ENCODE data around the gene COLEC11.
"Not testable (repeated sequence)": the region's sequence is repeated elsewhere in the genome, so short reads cannot be mapped to it uniquely, and the experiment has no call there.

The COLEC11 gene

DNA sequence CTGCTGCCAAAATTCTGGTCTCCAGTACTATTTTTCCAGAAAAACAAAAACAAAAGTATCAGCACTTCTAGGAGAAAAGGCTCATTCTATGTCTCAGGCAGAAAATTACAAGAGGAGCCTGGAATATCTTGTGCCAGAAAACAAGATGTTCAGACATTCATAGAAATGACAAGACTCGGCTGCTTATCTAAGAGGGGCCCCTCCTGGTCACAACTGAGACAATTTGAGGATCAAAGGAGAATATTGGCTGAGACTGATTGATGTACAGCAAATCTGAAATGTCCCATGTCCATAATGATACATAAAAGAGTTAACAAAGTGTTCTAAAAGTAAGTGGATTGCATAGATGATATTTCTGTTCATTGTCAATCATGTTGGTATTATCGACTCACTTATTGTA, 22.3 kb upstream of the COLEC11 start:
- FAIRE-seq (no peak), DNase-seq (ENCODE audit: insufficient read length) (no peak)
- TF ChIP-seq POLR2A (IDR thresholded peaks at IDR 0.05; ENCODE audit: low read depth, low read length) (no peak), POLR2AphosphoS5 (IDR thresholded peaks at IDR 0.05; ENCODE audit: low read depth, low read length) (no peak), TAF1 (IDR thresholded peaks at IDR 0.05; ENCODE audit: borderline replicate concordance, low read depth, low read length) (no peak)

DNA sequence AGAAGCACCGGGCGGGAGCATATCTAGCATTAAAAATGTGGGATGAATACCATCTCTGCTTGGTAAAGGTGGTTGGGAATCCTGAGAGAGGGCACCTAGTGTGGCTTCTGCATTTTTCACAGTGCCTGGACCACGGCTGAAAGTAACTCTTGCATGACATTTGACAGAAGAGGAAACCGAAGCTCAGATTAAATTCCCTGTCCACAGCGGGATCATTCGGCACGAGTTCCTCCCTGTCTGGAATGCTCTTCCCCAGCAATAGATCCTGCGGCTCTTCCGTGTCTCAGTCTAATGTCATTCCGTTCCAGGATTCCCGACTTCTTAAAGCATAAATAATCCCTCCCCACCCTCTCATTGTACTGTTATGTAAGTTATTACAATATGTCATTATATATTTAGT, 20.8 kb upstream of the COLEC11 start:
- TF ChIP-seq TAF1 (IDR thresholded peaks at IDR 0.05; ENCODE audit: borderline replicate concordance, low read depth, low read length) (no peak), POLR2AphosphoS5 (IDR thresholded peaks at IDR 0.05; ENCODE audit: low read depth, low read length) (no peak), POLR2A (IDR thresholded peaks at IDR 0.05; ENCODE audit: low read depth, low read length) (no peak)
- FAIRE-seq (no peak), DNase-seq (ENCODE audit: insufficient read length) (no peak)

DNA sequence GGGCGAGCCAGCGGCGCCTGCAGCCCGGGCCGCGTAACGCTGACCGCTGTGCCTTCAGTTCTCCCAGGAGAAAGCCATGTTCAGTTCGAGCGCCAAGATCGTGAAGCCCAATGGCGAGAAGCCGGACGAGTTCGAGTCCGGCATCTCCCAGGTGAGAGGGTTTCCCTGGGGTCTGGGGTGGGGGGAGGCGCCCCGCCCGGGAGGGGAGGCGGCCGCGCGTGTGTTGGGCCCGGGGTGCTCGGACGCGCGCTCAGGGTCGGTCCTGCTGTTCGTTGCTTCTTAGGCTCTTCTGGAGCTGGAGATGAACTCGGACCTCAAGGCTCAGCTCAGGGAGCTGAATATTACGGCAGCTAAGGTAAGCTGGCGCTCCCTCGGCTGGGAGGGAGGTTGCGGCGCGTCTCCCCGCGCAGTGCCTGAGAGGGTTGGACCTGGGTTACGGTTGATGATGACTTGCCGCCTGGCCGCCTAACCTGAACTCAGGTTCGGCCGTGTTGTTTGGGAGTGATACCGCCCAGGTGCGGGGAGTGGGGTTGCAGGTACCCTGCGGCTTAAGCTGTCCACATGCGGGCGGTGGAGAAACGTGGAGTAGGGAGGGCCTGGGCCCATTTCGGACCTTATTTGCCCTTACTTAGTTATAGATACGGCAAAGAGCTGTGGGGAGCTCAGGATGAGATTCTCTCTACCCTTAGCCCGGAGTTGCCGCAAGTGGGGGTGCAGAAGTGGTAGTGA, 19.2 kb upstream of the COLEC11 start:
- DNase-seq (ENCODE audit: insufficient read length) = no peak
- TF ChIP-seq TAF1 (IDR thresholded peaks at IDR 0.05; ENCODE audit: borderline replicate concordance, low read depth, low read length) (no peak), POLR2AphosphoS5 (IDR thresholded peaks at IDR 0.05; ENCODE audit: low read depth, low read length) (no peak), POLR2A (IDR thresholded peaks at IDR 0.05; ENCODE audit: low read depth, low read length) (no peak)
- no peak for FAIRE-seq

DNA sequence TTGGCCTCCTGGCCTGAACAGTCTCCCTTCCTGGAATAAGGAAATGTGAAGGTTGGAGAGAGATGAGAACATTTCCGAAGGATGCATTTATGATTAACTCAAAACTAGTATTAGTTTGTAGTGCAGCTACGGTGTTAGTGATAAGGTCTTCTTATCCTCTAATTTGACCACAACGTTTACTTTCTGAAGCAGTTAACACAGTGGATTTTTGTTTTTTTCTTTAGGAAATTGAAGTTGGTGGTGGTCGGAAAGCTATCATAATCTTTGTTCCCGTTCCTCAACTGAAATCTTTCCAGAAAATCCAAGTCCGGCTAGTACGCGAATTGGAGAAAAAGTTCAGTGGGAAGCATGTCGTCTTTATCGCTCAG, 18.7 kb upstream of the COLEC11 start:
- not testable (repeated sequence) for FAIRE-seq

DNA sequence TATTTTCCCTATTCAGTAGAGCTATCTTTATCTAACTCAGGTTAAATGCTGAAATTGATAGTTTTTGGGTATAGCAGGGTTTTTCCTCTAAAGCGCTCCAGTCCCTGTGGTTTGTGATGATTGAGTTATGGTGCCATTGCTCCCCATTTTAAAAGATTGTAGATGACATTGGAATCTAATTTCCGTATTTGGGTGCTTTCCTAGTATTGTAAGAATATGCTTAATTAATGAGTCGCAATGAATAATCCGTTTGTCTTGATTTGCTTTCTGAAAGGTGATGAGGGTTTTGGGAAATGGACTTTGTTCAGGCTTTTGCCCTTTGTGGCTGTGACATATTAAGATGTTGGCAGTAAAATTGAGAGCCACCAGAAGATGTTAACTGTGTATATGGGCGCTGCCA, 15.9 kb upstream of the COLEC11 start:
- FAIRE-seq (no peak), DNase-seq (ENCODE audit: insufficient read length) (no peak)
- TF ChIP-seq TAF1 (IDR thresholded peaks at IDR 0.05; ENCODE audit: borderline replicate concordance, low read depth, low read length) (no peak), POLR2AphosphoS5 (IDR thresholded peaks at IDR 0.05; ENCODE audit: low read depth, low read length) (no peak), POLR2A (IDR thresholded peaks at IDR 0.05; ENCODE audit: low read depth, low read length) (no peak)

More for the DNA sequence above, 18.7 kb upstream of the COLEC11 start:
- not testable (repeated sequence) for DNase-seq (ENCODE audit: insufficient read length)

DNA sequence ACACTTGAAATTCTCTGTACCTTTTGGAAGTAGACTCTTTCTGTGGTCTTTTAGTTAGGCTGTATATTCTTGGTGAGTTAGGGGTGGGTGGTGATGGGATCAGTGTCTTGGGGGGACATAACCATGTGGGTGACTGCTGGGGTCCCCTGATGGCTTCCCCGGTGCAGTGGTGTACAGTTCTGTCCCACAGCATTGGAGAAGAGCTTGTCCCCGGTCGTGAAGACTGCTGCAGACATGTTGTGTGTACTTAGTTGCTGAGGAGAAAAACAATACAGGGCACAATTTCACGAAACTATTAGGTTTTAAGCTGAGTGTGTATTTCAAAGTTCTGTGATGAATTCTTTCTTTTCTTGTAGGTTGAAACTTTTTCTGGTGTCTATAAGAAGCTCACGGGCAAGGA, 14.5 kb upstream of the COLEC11 start:
- FAIRE-seq = no peak
- no peak for DNase-seq (ENCODE audit: insufficient read length)
- no peak for TF ChIP-seq TAF1 (IDR thresholded peaks at IDR 0.05; ENCODE audit: borderline replicate concordance, low read depth, low read length)
- TF ChIP-seq POLR2AphosphoS5 (IDR thresholded peaks at IDR 0.05; ENCODE audit: low read depth, low read length) = peak; percentile 32; the same call in 1 of the 2 replicates
- TF ChIP-seq POLR2A (IDR thresholded peaks at IDR 0.05; ENCODE audit: low read depth, low read length) = no peak

DNA sequence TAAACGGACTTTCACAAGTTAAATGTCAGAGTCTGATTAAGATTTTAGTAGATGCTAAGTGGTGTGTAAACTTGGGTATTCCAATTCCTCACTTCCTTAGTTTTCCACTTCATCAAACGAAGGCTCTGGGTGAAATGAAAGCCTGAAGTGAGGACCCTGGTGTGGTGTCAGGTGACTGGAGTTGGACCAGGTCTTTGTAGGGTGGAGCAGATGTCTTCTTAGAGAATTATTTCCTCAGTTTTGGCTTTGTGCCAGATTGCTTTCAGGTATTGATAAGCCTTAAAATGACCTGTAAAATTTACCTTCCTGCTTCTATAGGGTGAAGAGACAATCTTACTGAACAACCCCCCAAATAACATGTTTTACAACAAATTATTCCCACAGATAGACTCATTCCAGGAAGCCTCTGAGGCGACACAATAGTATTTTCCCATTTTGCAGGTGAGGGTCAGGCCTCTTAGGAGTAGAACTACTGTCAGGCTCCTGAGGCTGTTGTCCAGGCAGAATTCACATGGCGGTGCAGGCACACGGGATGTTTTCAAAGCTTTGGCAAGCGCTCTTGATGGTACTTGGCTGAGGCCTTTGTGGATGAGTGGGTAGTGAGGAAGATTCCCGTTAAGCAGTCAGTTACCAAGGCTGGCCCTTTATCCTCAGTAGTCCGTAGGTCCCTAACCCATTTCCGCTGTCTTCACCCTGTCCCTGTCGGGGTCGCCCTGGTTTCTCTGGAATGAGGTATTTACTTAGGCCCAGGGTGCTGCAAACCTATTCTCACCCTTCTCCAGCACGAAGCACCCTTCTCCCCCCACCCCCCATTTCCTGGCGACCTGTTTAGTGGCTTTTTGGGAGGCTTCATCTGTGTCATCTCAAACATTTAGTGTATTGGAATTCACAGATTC, 13.3 kb upstream of the COLEC11 start:
- TF ChIP-seq POLR2AphosphoS5 (IDR thresholded peaks at IDR 0.05; ENCODE audit: low read depth, low read length) (peak; percentile 87), POLR2A (IDR thresholded peaks at IDR 0.05; ENCODE audit: low read depth, low read length) (peak; percentile 51), TAF1 (IDR thresholded peaks at IDR 0.05; ENCODE audit: borderline replicate concordance, low read depth, low read length) (no peak)
- FAIRE-seq (no peak), DNase-seq (ENCODE audit: insufficient read length) (no peak)

DNA sequence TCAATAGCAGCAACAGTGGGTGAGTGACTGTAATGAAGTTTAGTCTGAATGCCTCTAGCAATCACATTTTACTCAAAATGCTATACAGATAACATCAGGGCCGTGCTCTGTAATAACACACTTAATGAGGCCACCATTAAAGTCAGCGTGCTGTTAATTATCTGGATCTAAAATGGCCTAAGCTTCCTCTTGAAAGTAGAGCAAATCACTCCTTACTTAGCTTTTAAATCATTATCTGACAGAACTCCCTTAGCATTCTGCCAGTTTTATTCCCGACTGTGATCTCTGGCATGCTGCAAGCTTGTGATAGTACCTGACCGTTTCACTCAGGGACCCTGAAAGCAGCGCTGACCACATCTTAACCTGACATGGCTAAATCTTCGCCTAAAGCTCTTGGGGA, 10.8 kb upstream of the COLEC11 start:
- FAIRE-seq (no peak), DNase-seq (ENCODE audit: insufficient read length) (no peak)
- TF ChIP-seq POLR2AphosphoS5 (IDR thresholded peaks at IDR 0.05; ENCODE audit: low read depth, low read length) = no peak
- TF ChIP-seq TAF1 (IDR thresholded peaks at IDR 0.05; ENCODE audit: borderline replicate concordance, low read depth, low read length) = no peak
- no peak for TF ChIP-seq POLR2A (IDR thresholded peaks at IDR 0.05; ENCODE audit: low read depth, low read length)

DNA sequence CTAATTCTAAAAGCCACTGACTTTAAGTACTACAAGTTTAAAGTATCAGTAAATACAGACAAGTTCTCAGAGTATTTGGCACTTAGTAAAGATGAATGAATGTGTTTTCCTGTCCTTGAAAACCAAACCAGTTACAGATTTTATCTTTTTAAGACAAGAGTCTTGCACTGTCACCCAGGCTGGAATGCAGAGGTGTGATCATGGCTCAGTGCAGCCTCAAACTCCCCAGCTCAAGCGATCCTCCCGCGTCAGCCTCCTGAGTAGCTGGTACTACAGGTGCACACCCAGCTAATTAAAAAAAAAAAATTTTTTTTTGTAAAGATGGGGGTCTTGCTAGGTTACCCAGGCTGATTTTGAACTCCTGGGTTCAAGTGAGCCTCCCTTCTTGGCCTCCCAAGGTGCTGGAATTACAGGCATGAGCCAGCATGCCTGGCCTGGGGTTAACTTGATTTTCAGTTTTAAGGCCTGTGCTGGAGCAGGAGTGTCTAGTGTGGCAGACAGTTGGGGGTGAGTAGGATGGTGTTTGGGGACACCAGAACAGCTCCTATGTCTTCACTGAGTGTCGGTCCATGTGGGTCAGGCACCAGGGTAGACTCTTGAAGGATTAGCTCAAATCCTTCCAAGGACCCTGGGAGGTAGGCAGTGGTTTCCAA, 10.2 kb upstream of the COLEC11 start:
- no peak for FAIRE-seq
- TF ChIP-seq POLR2AphosphoS5 (IDR thresholded peaks at IDR 0.05; ENCODE audit: low read depth, low read length) (no peak), POLR2A (IDR thresholded peaks at IDR 0.05; ENCODE audit: low read depth, low read length) (no peak)
- DNase-seq (ENCODE audit: insufficient read length) = no peak

DNA sequence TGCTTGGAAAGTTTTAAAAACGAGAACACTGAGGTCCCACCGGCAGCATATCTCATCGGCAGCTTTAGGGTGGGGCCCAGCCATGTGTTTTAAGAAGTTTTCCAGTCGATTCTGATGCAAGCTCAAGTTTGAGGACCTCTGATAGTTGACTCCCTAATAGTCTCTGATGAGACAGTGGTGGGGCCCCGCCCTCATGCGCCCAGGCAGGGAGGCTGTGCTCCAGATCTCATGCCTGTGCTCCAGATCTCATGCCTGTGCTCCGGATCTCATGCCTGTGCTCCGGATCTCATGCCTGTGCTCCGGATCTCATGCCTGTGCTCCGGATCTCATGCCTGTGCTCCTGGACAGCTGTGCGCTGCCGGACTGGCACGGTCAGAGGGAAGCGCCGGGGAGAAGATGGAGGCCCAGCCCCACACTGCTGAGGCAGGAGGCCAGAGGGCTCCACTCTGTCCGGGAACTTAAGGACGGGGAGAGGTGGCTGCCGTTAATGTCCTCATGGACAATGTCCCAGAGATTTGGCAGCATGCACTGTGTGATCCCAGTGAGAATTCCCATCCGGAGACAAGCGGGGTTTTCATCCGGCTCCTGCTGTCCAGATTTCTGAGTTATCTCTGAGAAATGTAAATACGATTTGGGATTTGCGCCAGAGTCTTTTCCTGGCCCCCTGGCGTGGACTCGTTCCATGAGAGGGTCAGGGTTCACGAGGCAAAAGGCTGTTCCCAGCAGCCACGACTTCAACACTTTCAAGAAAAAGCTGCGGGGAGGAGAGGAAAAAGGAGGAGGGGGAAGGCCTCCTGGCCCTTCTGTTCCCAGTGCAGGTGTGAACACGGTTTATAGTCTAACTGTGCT, 9.4 kb upstream of the COLEC11 start:
- FAIRE-seq = no peak
- TF ChIP-seq TAF1 (IDR thresholded peaks at IDR 0.05; ENCODE audit: borderline replicate concordance, low read depth, low read length) (no peak), POLR2A (IDR thresholded peaks at IDR 0.05; ENCODE audit: low read depth, low read length) (no peak), POLR2AphosphoS5 (IDR thresholded peaks at IDR 0.05; ENCODE audit: low read depth, low read length) (no peak)
- no peak for DNase-seq (ENCODE audit: insufficient read length)

DNA sequence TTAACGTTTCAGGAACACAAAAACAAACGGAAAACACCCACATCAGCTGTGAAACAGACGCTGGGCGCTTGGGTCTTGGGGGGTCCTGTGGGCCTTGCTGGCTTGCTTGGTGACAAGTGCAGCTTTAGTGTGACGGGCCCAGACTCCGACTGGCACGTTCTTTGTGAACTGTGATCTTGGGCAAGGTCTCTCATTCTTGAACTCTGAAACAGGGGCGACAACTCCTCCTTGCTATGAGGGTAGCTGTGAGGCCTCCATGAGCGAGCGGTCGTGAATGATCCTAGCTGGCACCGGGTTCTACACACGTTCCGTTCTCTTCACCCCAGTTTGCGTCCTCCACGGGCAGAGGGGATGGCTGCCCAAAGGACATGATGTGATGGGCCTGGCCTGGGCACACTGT, 8.7 kb upstream of the COLEC11 start:
- TF ChIP-seq POLR2A (IDR thresholded peaks at IDR 0.05; ENCODE audit: low read depth, low read length) (no peak), TAF1 (IDR thresholded peaks at IDR 0.05; ENCODE audit: borderline replicate concordance, low read depth, low read length) (no peak), POLR2AphosphoS5 (IDR thresholded peaks at IDR 0.05; ENCODE audit: low read depth, low read length) (no peak)
- DNase-seq (ENCODE audit: insufficient read length) (no peak), FAIRE-seq (no peak)

All from GM12892 (cell line).